IPS-20b (cell line): ENCODE data around the gene SPTBN1.
A peak's percentile ranks its signal among the peaks of the same experiment; 100 is the strongest.

Experiments
- H3K27ac ChIP-seq: one replicate; pipeline ENCODE4 v1.5.1; 2013; ENCODE audit warnings: low read length
- H3K27me3 ChIP-seq: 2 replicates; pipeline ENCODE4 v1.6.1; 2013; ENCODE audit warnings: mild to moderate bottlenecking, low read length, inconsistent platforms; ENCODE audit not compliant: insufficient read depth
- H3K36me3 ChIP-seq: 2 replicates; pipeline ENCODE4 v1.6.1; 2013; ENCODE audit warnings: low read depth, mild to moderate bottlenecking, inconsistent platforms, low read length, moderate library complexity; ENCODE audit not compliant: insufficient read depth
- H3K4me1 ChIP-seq: 2 replicates; pipeline ENCODE4 v1.6.1; 2013; ENCODE audit warnings: mild to moderate bottlenecking, control low read depth, inconsistent platforms, low read length, moderate library complexity; ENCODE audit not compliant: insufficient read depth
- H3K4me3 ChIP-seq: 2 replicates; pipeline ENCODE4 v1.5.1; 2013; ENCODE audit warnings: mild to moderate bottlenecking, low read length, inconsistent platforms
- H3K9ac ChIP-seq: 2 replicates; pipeline ENCODE4 v1.6.1; 2013; ENCODE audit warnings: low read depth, mild to moderate bottlenecking, inconsistent platforms, low read length, moderate library complexity
- H3K9me3 ChIP-seq: 2 replicates; pipeline ENCODE4 v1.6.1; 2013; ENCODE audit warnings: mild to moderate bottlenecking, low read depth, low read length, inconsistent platforms; ENCODE audit not compliant: insufficient read depth

SPTBN1 gene

GRCh38 chr2:54435325-54436226 lies 20.6 kb upstream of the SPTBN1 start:
- Histone ChIP-seq H3K9ac (no peak overlapping the region), H3K4me1 (no peaks in the 10 kb centered on the region; the same call in 1 of the 2 replicates), H3K9me3 (no peaks in the 10 kb centered on the region), H3K27ac (no peak overlapping the region), H3K36me3 (no peaks in the 10 kb centered on the region), H3K27me3 (no peaks in the 10 kb centered on the region), H3K4me3 (no peak overlapping the region)

- no peaks in the 10 kb centered on the region for H3K4me1 ChIP-seq
- no peak overlapping the region for H3K9ac ChIP-seq
- H3K36me3 ChIP-seq = no peaks in the 10 kb centered on the region
- H3K4me3 ChIP-seq = no peak overlapping the region
- H3K9me3 ChIP-seq = no peaks in the 10 kb centered on the region
- no peak overlapping the region for H3K27ac ChIP-seq
- H3K27me3 ChIP-seq = no peaks in the 10 kb centered on the region
These were observed 18.5 kb upstream of the SPTBN1 start for GRCh38 chr2:54437588-54437987.

- H3K4me1 ChIP-seq = no peaks in the 10 kb centered on the region
- H3K36me3 ChIP-seq = no peaks in the 10 kb centered on the region
- H3K9me3 ChIP-seq = no peaks in the 10 kb centered on the region
- no peak overlapping the region for H3K4me3 ChIP-seq
- H3K9ac ChIP-seq = no peak overlapping the region
- H3K27ac ChIP-seq = no peak overlapping the region
- no peaks in the 10 kb centered on the region for H3K27me3 ChIP-seq
These were observed 17.9 kb upstream of the SPTBN1 start for GRCh38 chr2:54438271-54438670.

- Histone ChIP-seq H3K27me3 (no peaks in the 10 kb centered on the region), H3K9ac (no peak overlapping the region), H3K27ac (no peak overlapping the region), H3K36me3 (no peaks in the 10 kb centered on the region), H3K4me3 (no peak overlapping the region), H3K4me1 (no peaks in the 10 kb centered on the region), H3K9me3 (no peaks in the 10 kb centered on the region)
These were observed 16.5 kb upstream of the SPTBN1 start for GRCh38 chr2:54439582-54439981.

GRCh38 chr2:54440050-54440449 lies 16.1 kb upstream of the SPTBN1 start:
- no peaks in the 10 kb centered on the region for H3K36me3 ChIP-seq
- H3K4me3 ChIP-seq = no peak overlapping the region
- H3K9me3 ChIP-seq = no peaks in the 10 kb centered on the region
- no peaks in the 10 kb centered on the region for H3K4me1 ChIP-seq
- no peaks in the 10 kb centered on the region for H3K27me3 ChIP-seq
- no peak overlapping the region for H3K9ac ChIP-seq
- no peak overlapping the region for H3K27ac ChIP-seq

DNA sequence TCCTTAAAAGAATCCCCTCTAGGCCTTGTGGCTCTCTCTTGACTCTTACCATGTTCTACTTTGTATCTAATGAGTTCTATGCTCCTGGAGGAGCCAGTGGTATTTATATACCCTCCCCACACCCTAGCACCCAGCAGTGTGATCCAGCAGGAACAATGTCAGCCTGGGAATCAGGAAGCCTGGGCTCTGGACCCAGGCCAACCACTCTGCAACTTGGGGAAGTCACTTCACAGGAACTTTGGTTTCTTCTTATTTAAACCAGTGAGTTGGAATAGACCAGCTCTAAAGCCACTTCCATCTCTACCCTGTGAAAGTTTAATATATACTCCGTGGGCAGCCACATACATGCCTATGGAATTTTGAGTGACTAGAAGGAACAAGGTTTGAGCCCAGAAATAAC lies 11.6 kb upstream of the SPTBN1 start:
- H3K4me1 ChIP-seq = no peaks in the 10 kb centered on the region
- H3K36me3 ChIP-seq = no peaks in the 10 kb centered on the region
- H3K27ac ChIP-seq = no peak overlapping the region
- no peak overlapping the region for H3K9ac ChIP-seq
- no peak overlapping the region for H3K4me3 ChIP-seq
- H3K9me3 ChIP-seq = no peaks in the 10 kb centered on the region
- no peaks in the 10 kb centered on the region for H3K27me3 ChIP-seq

DNA sequence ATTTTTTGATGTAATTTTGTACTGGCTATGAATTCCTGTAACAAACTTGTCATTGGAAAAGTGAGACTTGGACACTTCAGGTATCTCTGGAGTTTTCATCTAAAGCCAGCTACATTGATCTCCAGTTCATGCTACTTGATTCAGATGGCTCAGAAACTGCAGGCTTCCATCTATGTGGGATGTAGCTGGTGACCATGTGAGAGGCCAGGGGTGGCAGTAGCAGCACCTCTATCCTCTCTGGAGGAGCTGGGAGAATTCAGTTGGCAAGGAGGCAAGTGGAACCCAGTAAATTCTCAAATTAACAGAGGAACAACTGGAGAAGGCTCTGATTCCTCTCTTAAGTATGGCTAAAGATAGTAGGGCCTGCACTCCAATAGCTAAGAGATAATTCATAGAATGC lies 10.0 kb upstream of the SPTBN1 start:
- Histone ChIP-seq H3K4me3 (no peak overlapping the region), H3K9ac (no peak overlapping the region), H3K4me1 (no peaks in the 10 kb centered on the region), H3K27ac (no peak overlapping the region), H3K27me3 (no peaks in the 10 kb centered on the region), H3K9me3 (no peaks in the 10 kb centered on the region), H3K36me3 (no peaks in the 10 kb centered on the region)

- Histone ChIP-seq H3K4me3 (no peak overlapping the region), H3K9ac (no peak overlapping the region), H3K27ac (no peak overlapping the region), H3K9me3 (no peaks in the 10 kb centered on the region), H3K4me1 (no peaks in the 10 kb centered on the region), H3K36me3 (no peaks in the 10 kb centered on the region), H3K27me3 (no peaks in the 10 kb centered on the region)
These were observed 9.5 kb upstream of the SPTBN1 start for GRCh38 chr2:54446625-54447024.

- Histone ChIP-seq H3K9me3 (no peaks in the 10 kb centered on the region), H3K36me3 (no peaks in the 10 kb centered on the region), H3K4me3 (peak overlapping the region; percentile 98), H3K9ac (peak overlapping the region; percentile 81; the same call in 1 of the 2 replicates), H3K27ac (no peak overlapping the region), H3K4me1 (peaks cover 16% of the 10 kb centered on the region), H3K27me3 (peaks cover 36% of the 10 kb centered on the region)
These were observed 1.5 kb upstream of the SPTBN1 start for GRCh38 chr2:54454548-54455130.

GRCh38 chr2:54455131-54455562 lies 980 bp upstream of the SPTBN1 start:
- Histone ChIP-seq H3K4me1 (peaks cover 16% of the 10 kb centered on the region), H3K27ac (no peak overlapping the region), H3K27me3 (peaks cover 36% of the 10 kb centered on the region), H3K36me3 (no peaks in the 10 kb centered on the region), H3K9ac (peak overlapping the region; percentile 81; the same call in 1 of the 2 replicates), H3K4me3 (peak overlapping the region; percentile 98), H3K9me3 (no peaks in the 10 kb centered on the region)

DNA sequence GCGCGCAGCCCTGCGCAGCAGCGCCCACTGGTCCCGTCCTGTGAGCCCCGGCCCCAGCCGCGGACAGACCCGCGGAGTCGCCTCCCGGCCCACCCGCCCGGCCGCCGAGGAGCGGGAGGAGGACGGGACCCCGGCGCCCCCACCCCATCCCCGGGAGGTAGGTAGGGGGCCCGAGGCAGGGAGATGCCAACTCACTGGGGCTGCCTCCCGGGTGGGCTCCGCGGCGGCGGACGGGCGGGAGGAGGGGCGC lies 160 bp downstream of the SPTBN1 start:
- H3K4me3 ChIP-seq = peak overlapping the region; percentile 92; the same call in 1 of the 2 replicates
- no peak overlapping the region for H3K27ac ChIP-seq
- no peaks in the 10 kb centered on the region for H3K9me3 ChIP-seq
- no peak overlapping the region for H3K9ac ChIP-seq
- peaks cover 36% of the 10 kb centered on the region for H3K27me3 ChIP-seq
- H3K36me3 ChIP-seq = no peaks in the 10 kb centered on the region
- peaks cover 16% of the 10 kb centered on the region for H3K4me1 ChIP-seq
